Ectodermal cell (in vitro differentiated cells): Measurements from ENCODE around the gene MCRIP2.

Experiments used
- H3K27ac ChIP-seq: 2 replicates; pipeline ENCODE4 v1.7.0; 2013; ENCODE audit warnings: mild to moderate bottlenecking, low read depth, low read length; ENCODE audit not compliant: insufficient read depth, poor library complexity, severe bottlenecking
- H3K27me3 ChIP-seq: 2 replicates; pipeline ENCODE4 v1.7.0; 2013; ENCODE audit warnings: mild to moderate bottlenecking, low read length; ENCODE audit not compliant: insufficient read depth, control insufficient read depth, poor library complexity, severe bottlenecking
- H3K36me3 ChIP-seq: one replicate; pipeline ENCODE4 v1.7.0; 2013; ENCODE audit warnings: low read length; ENCODE audit not compliant: control insufficient read depth, insufficient read depth
- H3K4me1 ChIP-seq: one replicate; pipeline ENCODE4 v1.7.0; 2013; ENCODE audit warnings: low read length; ENCODE audit not compliant: control insufficient read depth, insufficient read depth
- H3K4me3 ChIP-seq: 2 replicates; pipeline ENCODE4 v1.7.0; 2013; ENCODE audit warnings: low read depth, low read length, control low read depth; ENCODE audit not compliant: insufficient read depth
- H3K9me3 ChIP-seq: 2 replicates; pipeline ENCODE4 v1.7.0; 2013; ENCODE audit warnings: mild to moderate bottlenecking, low read length, moderate library complexity; ENCODE audit not compliant: control insufficient read depth
- WGBS, 2 experiments: methylation state at CpG; one replicate each; pipeline ENCODE4 v1.1.7; 2013; ENCODE audit warnings: missing lambda C conversion rate in 2 of 2; 5-methylcytosine and 5-hydroxymethylcytosine counted together

MCRIP2 gene

GRCh38 chr16:670485-671352, 29.1 kb downstream of the MCRIP2 start:
- Histone ChIP-seq H3K27me3 (peaks cover 7% of the 10 kb centered on the region), H3K9me3 (no peaks in the 10 kb centered on the region), H3K27ac (no peak overlapping the region), H3K4me3 (no peak overlapping the region), H3K4me1 (peaks cover 13% of the 10 kb centered on the region), H3K36me3 (peaks cover 34% of the 10 kb centered on the region)
- WGBS, 2 experiments: 94 to 96% methylated on average over 52 of the region's 52 CpGs

GRCh38 chr16:671353-672131, 29.9 kb downstream of the MCRIP2 start:
- 96% methylated on average over 40 of the region's 40 CpGs for WGBS, 2 experiments
- no peak overlapping the region for H3K4me3 ChIP-seq
- H3K9me3 ChIP-seq: no peaks in the 10 kb centered on the region
- H3K36me3 ChIP-seq: peaks cover 34% of the 10 kb centered on the region
- H3K4me1 ChIP-seq: peaks cover 13% of the 10 kb centered on the region
- H3K27ac ChIP-seq: no peak overlapping the region
- peaks cover 12% of the 10 kb centered on the region for H3K27me3 ChIP-seq

- Histone ChIP-seq H3K36me3 (peaks cover 34% of the 10 kb centered on the region), H3K4me1 (peaks cover 13% of the 10 kb centered on the region), H3K27me3 (peaks cover 12% of the 10 kb centered on the region), H3K4me3 (no peak overlapping the region), H3K9me3 (no peaks in the 10 kb centered on the region), H3K27ac (no peak overlapping the region)
- WGBS, 2 experiments: 96 to 97% methylated on average over 19 of the region's 19 CpGs
Observed at GRCh38 chr16:672371-672770, 30.7 kb downstream of the MCRIP2 start.

- WGBS, 2 experiments: 94 to 96% methylated on average over 21 of the region's 21 CpGs
- no peak overlapping the region for H3K27ac ChIP-seq
- H3K9me3 ChIP-seq: no peaks in the 10 kb centered on the region
- no peak overlapping the region for H3K4me3 ChIP-seq
- H3K4me1 ChIP-seq: peaks cover 13% of the 10 kb centered on the region
- H3K27me3 ChIP-seq: peaks cover 12% of the 10 kb centered on the region
- peaks cover 34% of the 10 kb centered on the region for H3K36me3 ChIP-seq
Observed at GRCh38 chr16:672851-673250, 31.2 kb downstream of the MCRIP2 start.

- 95% methylated on average over 18 of the region's 18 CpGs for WGBS, 2 experiments
- Histone ChIP-seq H3K4me3 (no peak overlapping the region), H3K36me3 (peaks cover 34% of the 10 kb centered on the region), H3K4me1 (peaks cover 13% of the 10 kb centered on the region), H3K9me3 (no peaks in the 10 kb centered on the region), H3K27me3 (peaks cover 12% of the 10 kb centered on the region), H3K27ac (no peak overlapping the region)
Observed at GRCh38 chr16:673399-673991, 31.9 kb downstream of the MCRIP2 start.

- 90 to 92% methylated on average over 22 of the region's 22 CpGs for WGBS, 2 experiments
- H3K36me3 ChIP-seq: peaks cover 34% of the 10 kb centered on the region
Observed at GRCh38 chr16:674214-674881, 32.7 kb downstream of the MCRIP2 start.

GRCh38 chr16:674968-675883, 33.6 kb downstream of the MCRIP2 start, which contains the start of gene RHBDL1:
RHBDL1 (plus strand) TSS chr16:675671; CDS start chr16:675791, 120 bp downstream.
- Histone ChIP-seq H3K9me3 (no peaks in the 10 kb centered on the region), H3K36me3 (peaks cover 26% of the 10 kb centered on the region), H3K27ac (no peak within 1 kb of the TSS), H3K4me3 (peak within 1 kb of the TSS; percentile 26), H3K27me3 (peaks cover 12% of the 10 kb centered on the region), H3K4me1 (peaks cover 8% of the 10 kb centered on the region)
- WGBS, 2 experiments: 5% methylated on average over 73 of the region's 73 CpGs

More at GRCh38 chr16:674214-674881, 32.7 kb downstream of the MCRIP2 start:
- Histone ChIP-seq H3K4me1 (peaks cover 8% of the 10 kb centered on the region), H3K27me3 (peaks cover 12% of the 10 kb centered on the region), H3K4me3 (no peak overlapping the region), H3K9me3 (no peaks in the 10 kb centered on the region), H3K27ac (no peak overlapping the region)

GRCh38 chr16:675884-676564, 34.4 kb downstream of the MCRIP2 start:
- Histone ChIP-seq H3K27me3 (peaks cover 12% of the 10 kb centered on the region), H3K4me1 (peaks cover 9% of the 10 kb centered on the region), H3K4me3 (peak overlapping the region; percentile 26), H3K27ac (no peak overlapping the region), H3K36me3 (peaks cover 18% of the 10 kb centered on the region), H3K9me3 (no peaks in the 10 kb centered on the region)
- WGBS, 2 experiments: 64 to 67% methylated on average over 24 to 25 of the region's 25 CpGs

GRCh38 chr16:676565-676902, 34.9 kb downstream of the MCRIP2 start:
- H3K27me3 ChIP-seq: peaks cover 12% of the 10 kb centered on the region
- peaks cover 15% of the 10 kb centered on the region for H3K36me3 ChIP-seq
- no peak overlapping the region for H3K4me3 ChIP-seq
- H3K9me3 ChIP-seq: no peaks in the 10 kb centered on the region
- peaks cover 14% of the 10 kb centered on the region for H3K4me1 ChIP-seq
- H3K27ac ChIP-seq: no peak overlapping the region
- 95 to 96% methylated on average over 21 of the region's 21 CpGs for WGBS, 2 experiments
